Spinal cord (tissue), 10 donors: ENCODE results near the gene IGFL4. TPM values are rescaled to one million over a fixed set of nuclear protein-coding genes. Genes with fewer than 3 reads are reported as not detected.

ENCODE experiments used
- DNase-seq, 6 donors: peaks; one replicate each; pipeline versions ENCODE4 v3.0.0 to v3.0.0-alpha.2; 2013 to 2015; ENCODE audit warnings: low spot score in 6 of 6, low read depth in 4 of 6
- H3K27ac ChIP-seq: one replicate; pipeline ENCODE4 v1.5.1; 2013; ENCODE audit warnings: low read depth, low read length, control low read depth
- H3K27me3 ChIP-seq: one replicate; pipeline ENCODE4 v1.6.1; 2013; ENCODE audit warnings: low read length; ENCODE audit not compliant: control insufficient read depth, insufficient read depth
- H3K36me3 ChIP-seq: one replicate; pipeline ENCODE4 v1.6.1; 2013; ENCODE audit warnings: low read length; ENCODE audit not compliant: control insufficient read depth, insufficient read depth
- H3K4me1 ChIP-seq: one replicate; pipeline ENCODE4 v1.6.1; 2013; ENCODE audit warnings: low read length; ENCODE audit not compliant: control insufficient read depth, insufficient read depth
- H3K4me3 ChIP-seq: one replicate; pipeline ENCODE4 v1.5.1; 2013; ENCODE audit warnings: low read depth, low read length, control low read depth
- H3K9me3 ChIP-seq: one replicate; pipeline ENCODE4 v1.6.1; 2013; ENCODE audit warnings: low read length; ENCODE audit not compliant: control insufficient read depth, insufficient read depth
- WGBS: methylation state at CpG from one replicate; pipeline ENCODE4 v1.1.5; 2013; ENCODE audit warnings: missing lambda C conversion rate; ENCODE audit not compliant: insufficient coverage; 5-methylcytosine and 5-hydroxymethylcytosine counted together
- polyA plus RNA-seq, 2 donors: library from polyadenylated mRNA; unstranded; fragments of 120-200 nt; gene quantifications; one replicate each; pipeline ENCODE4 v1.2.1, GENCODE V29; 2013; ENCODE audit not compliant: insufficient read length in 2 of 2
- total RNA-seq, 2 donors: library from RNA; depleted of rRNA in 1 of 2; stranded (reverse); fragments of 120-200 nt in 1 of 2; fragments of >200 nt in 1 of 2; gene quantifications; one replicate each; pipeline versions ENCODE4 v1.2.3 to v1.2.4, GENCODE V29; 2013 to 2014
- donor health status: healthy.

IGFL4 gene
- total and polyA plus RNA-seq, 4 donors, result 1.6 to 12.0 (median 5.7) TPM

GRCh38 chr19:46016426-46017094 is 24.2 kb downstream of the IGFL4 start:
- Histone ChIP-seq H3K27ac (no peak overlapping the region), H3K36me3 (peaks cover 43% of the 10 kb centered on the region), H3K4me3 (peak overlapping the region; percentile 60), H3K4me1 (peaks cover 23% of the 10 kb centered on the region), H3K9me3 (no peaks in the 10 kb centered on the region), H3K27me3 (peaks cover 20% of the 10 kb centered on the region)
- WGBS, result 4% methylated on average over 48 of the region's 48 CpGs
- DNase-seq, result peak in 3 of 6 donors; percentile 66 to 94 (median 93)

DNA sequence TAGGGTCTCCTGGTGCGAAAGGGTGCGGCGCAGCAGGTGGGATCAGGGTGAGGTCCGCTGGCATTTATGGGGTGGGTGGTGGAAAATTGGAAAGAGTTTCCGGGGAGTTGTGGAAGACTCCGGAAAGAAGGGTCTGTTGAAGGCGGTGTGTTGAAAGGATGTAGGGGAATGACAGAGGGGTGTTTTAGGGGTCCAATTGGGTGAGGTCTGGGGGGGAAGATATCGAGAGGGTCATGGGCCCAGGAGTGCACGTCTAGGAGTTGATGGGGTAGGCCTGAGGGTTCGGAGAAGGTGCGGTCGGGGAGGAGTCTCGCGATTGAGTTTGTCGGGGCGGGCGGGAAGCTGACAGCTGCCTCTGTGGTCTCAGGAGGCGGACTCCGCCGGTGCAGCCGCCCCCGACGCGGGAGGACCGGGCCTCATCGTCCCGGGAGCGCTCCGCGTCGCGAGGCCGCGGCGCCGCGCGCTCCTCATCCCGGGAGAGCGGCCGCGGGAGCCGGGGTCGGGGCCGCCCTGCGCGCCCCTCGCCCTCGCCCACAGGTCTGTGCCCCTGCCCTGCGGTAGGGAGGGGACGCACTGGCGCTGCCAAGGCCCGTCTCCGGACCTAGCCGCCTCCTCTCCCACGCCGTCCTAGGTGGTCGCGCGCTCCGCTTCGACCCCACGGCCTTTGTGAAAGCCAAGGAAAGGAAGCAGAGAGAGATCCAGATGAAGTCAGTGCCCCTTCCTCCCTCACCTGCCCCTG is 24.9 kb downstream of the IGFL4 start:
- Histone ChIP-seq H3K4me3 (peak overlapping the region; percentile 60), H3K27ac (no peak overlapping the region), H3K36me3 (peaks cover 39% of the 10 kb centered on the region), H3K9me3 (no peaks in the 10 kb centered on the region), H3K4me1 (peaks cover 23% of the 10 kb centered on the region), H3K27me3 (peaks cover 18% of the 10 kb centered on the region)
- no peak for DNase-seq
- 6% methylated on average over 63 of the region's 63 CpGs for whole genome bisulfite sequencing

GRCh38 chr19:46014941-46015686 is 25.7 kb downstream of the IGFL4 start:
- DNase-seq, result peak in 2 of 6 donors; percentile 58 to 87
- peak overlapping the region; percentile 9 for H3K4me3 ChIP-seq
- no peaks in the 10 kb centered on the region for H3K9me3 ChIP-seq
- 3% methylated on average over 56 of the region's 74 CpGs for WGBS
- peaks cover 26% of the 10 kb centered on the region for H3K4me1 ChIP-seq
- peaks cover 18% of the 10 kb centered on the region for H3K27me3 ChIP-seq
- H3K36me3 ChIP-seq, result peaks cover 39% of the 10 kb centered on the region
- H3K27ac ChIP-seq, result no peak overlapping the region

- Histone ChIP-seq H3K4me3 (no peak overlapping the region), H3K27ac (no peak overlapping the region), H3K36me3 (peaks cover 40% of the 10 kb centered on the region), H3K4me1 (peaks cover 32% of the 10 kb centered on the region), H3K9me3 (no peaks in the 10 kb centered on the region), H3K27me3 (peaks cover 18% of the 10 kb centered on the region)
- WGBS, result 33% methylated on average over 3 of the region's 8 CpGs
- DNase-seq, result peak in 1 of 6 donors; percentile 22
Observed at GRCh38 chr19:46014534-46014933, 26.3 kb downstream of the IGFL4 start.

DNA sequence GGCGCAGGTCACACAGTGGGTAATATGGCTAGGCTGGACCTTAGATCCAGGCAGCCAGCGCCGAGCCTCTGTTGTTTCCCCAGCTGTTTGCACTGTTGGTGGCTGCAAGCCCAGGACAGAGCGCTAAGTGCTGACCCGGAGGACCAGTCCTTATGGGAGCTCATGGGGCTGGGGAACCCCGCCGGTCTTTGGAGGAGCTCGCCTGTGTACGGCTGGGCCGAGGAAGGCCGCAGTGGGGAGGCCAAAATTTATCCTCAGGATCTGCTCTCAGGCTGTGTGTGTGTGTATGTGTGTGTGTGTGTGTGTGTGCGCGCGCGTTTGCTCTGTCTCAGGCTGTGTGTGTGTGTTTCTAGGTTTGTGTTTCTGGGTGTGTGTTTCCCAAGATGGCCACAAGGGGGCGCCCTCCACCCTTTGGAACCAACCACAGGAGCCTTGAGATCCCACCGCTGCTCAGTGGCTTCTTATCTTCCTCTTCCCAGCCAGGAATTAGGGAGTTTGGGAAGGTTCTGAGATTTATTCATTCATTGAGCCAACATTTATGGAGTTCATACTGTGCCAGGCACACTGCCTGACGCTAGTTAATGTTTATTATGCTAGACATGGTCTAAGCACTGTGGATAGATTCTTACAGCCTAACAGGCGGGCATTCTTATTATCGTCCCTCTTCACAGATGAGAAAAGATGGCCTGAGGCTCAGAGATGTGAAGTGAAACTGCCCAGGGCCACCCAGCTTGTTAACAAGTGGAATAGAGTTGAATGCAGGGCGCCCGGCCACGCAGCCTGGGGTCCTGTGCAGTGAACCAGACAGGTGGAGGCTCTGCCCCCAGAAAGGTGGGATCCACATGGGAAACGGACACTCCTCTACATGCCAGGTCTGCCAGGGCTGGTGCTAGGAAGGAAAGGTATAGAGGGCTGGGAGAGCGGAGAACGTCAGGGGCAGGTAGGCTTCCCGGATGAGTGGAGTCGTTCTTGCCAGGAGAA is 31.0 kb downstream of the IGFL4 start:
- Histone ChIP-seq H3K4me1 (peaks cover 24% of the 10 kb centered on the region), H3K36me3 (peaks cover 40% of the 10 kb centered on the region), H3K27ac (no peak overlapping the region), H3K27me3 (peaks cover 8% of the 10 kb centered on the region), H3K4me3 (no peak overlapping the region), H3K9me3 (no peaks in the 10 kb centered on the region)
- DNase-seq, result peak in 3 of 6 donors; percentile 71 to 94 (median 92)
- WGBS, result 58% methylated on average over 20 of the region's 28 CpGs

DNA sequence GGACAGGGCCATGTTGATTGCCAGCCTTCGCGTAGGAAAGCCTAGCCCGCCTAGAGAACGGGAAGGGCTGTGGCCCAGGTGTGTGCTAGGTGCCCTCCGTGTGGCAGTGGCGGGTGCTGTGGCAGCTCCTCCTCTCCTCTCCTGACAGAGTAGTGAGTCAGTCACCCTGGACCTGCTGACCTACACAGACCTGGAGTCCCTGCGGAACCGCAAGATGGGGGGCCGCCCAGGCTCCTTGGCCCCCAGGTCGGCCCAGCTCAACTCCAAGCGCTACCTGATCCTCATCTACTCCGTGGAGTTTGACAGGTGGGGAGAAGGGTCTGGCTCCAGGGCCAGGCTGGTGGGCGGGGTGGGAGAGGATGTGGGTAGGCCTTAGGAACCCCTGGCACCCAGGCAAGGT is 34.4 kb downstream of the IGFL4 start:
- Histone ChIP-seq H3K4me3 (no peak overlapping the region), H3K9me3 (no peaks in the 10 kb centered on the region), H3K36me3 (peaks cover 51% of the 10 kb centered on the region), H3K27me3 (no peaks in the 10 kb centered on the region), H3K4me1 (peaks cover 21% of the 10 kb centered on the region), H3K27ac (no peak overlapping the region)
- 93% methylated on average over 12 of the region's 13 CpGs for WGBS
- no peak for DNase-seq

- WGBS, result 96% methylated on average over 12 of the region's 15 CpGs
- no peak for DNase-seq
- no peaks in the 10 kb centered on the region for H3K27me3 ChIP-seq
- H3K4me3 ChIP-seq, result no peak overlapping the region
- no peaks in the 10 kb centered on the region for H3K9me3 ChIP-seq
- H3K36me3 ChIP-seq, result peaks cover 29% of the 10 kb centered on the region
- no peak overlapping the region for H3K27ac ChIP-seq
- peaks cover 26% of the 10 kb centered on the region for H3K4me1 ChIP-seq
Observed at GRCh38 chr19:46002678-46003275, 38.0 kb downstream of the IGFL4 start.

DNA sequence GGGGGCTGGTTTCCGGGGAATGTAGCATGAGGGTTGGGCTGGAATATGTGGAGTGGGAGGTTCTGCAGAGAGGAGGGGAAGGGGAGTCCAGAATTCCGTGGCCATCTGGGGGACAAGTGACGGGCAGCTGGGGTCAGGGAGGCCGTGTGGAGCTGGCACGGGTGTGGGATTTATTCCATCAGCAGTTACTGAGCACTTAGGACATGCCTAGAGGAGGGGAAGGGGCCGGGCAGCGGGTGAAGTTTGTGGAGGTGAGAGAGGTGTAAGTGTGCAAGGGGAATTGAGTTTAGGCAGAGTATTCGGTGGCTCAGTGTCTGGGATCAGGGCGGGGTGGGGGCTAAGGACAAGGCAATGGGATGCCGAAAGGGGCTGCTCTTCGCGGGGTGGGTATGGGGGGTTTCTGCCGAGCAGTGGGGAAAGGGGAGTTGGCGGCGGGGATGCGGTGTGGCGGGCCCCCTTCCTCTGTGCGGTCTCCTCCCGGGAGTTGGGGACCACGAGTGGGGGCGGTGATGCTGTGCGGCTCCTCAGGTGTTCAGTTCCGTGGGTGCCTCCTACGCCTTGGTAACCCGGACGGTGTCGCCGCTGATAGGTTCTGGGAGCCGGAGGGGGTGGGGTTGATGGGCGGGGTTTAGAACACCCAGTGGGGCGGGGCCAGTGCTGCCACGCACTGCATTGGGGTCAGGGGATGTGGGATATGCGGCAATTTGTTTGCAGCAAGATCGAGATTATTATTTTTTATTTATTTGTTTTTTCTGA is 40.1 kb downstream of the IGFL4 start:
- H3K9me3 ChIP-seq, result no peaks in the 10 kb centered on the region
- peaks cover 21% of the 10 kb centered on the region for H3K4me1 ChIP-seq
- peak in 3 of 6 donors; percentile 55 to 94 (median 77) for DNase-seq
- peak overlapping the region; percentile 36 for H3K4me3 ChIP-seq
- H3K27me3 ChIP-seq, result no peaks in the 10 kb centered on the region
- WGBS, result 1% methylated on average over 27 of the region's 34 CpGs
- peaks cover 21% of the 10 kb centered on the region for H3K36me3 ChIP-seq
- no peak overlapping the region for H3K27ac ChIP-seq
